ENCODE measurements around the gene SLFN14.

DNA sequence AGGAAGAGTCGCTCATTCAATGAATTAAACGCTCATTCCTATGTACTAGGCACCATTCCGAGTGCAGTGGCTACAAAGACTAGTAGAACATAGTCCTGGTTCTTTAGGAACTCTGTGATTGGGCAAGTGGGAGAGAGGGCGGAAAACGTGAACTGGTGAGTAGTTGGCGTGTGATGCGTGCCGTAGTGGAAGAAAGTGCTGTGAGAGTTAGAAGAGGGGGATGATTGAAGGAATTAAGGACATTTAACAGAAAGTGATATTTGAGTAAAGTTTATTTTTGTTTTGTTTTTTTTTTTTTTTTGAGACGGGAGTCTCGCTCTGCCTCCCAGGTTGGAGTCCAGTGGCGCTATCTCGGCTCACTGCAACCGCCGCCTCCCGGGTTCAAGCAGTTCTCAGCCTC lies 7.9 kb upstream of the SLFN14 start:
- no peak for TF ChIP-seq POLR2A (IDR thresholded peaks at IDR 0.05)
- TF ChIP-seq, protein P1, sequence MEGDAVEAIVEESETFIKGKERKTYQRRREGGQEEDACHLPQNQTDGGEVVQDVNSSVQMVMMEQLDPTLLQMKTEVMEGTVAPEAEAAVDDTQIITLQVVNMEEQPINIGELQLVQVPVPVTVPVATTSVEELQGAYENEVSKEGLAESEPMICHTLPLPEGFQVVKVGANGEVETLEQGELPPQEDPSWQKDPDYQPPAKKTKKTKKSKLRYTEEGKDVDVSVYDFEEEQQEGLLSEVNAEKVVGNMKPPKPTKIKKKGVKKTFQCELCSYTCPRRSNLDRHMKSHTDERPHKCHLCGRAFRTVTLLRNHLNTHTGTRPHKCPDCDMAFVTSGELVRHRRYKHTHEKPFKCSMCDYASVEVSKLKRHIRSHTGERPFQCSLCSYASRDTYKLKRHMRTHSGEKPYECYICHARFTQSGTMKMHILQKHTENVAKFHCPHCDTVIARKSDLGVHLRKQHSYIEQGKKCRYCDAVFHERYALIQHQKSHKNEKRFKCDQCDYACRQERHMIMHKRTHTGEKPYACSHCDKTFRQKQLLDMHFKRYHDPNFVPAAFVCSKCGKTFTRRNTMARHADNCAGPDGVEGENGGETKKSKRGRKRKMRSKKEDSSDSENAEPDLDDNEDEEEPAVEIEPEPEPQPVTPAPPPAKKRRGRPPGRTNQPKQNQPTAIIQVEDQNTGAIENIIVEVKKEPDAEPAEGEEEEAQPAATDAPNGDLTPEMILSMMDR (IDR thresholded peaks at IDR 0.05 in 4 of 5, conservative IDR thresholded peaks at IDR 0.05 in 1 of 5), result no peak
